ENCODE data around the gene FAM107A.

The FAM107A gene

GRCh38 chr3:58559586-58559985 lies 17.6 kb downstream of the FAM107A start:
- Mint-ChIP-seq H3K4me1 (peaks cover 31% of the 10 kb centered on the region), H3K27ac (no peak overlapping the region), H3K36me3 (ENCODE audit: low read depth) (no peaks in the 10 kb centered on the region), H3K27me3 (ENCODE audit: low read depth, poor library complexity) (peaks cover 7% of the 10 kb centered on the region), H3K4me3 (no peak overlapping the region), H3K9me3 (peaks cover 5% of the 10 kb centered on the region)
- TF ChIP-seq CTCF (IDR thresholded peaks at IDR 0.05): no peak
- DNase-seq: no peak

- Mint-ChIP-seq H3K4me3 (no peak overlapping the region), H3K9me3 (peaks cover 21% of the 10 kb centered on the region), H3K27me3 (ENCODE audit: low read depth, poor library complexity) (peaks cover 4% of the 10 kb centered on the region), H3K27ac (peak overlapping the region; percentile 46), H3K36me3 (ENCODE audit: low read depth) (peaks cover 8% of the 10 kb centered on the region), H3K4me1 (peaks cover 31% of the 10 kb centered on the region)
- DNase-seq: no peak
- no peak for TF ChIP-seq CTCF (IDR thresholded peaks at IDR 0.05)
These were observed 19.7 kb downstream of the FAM107A start for GRCh38 chr3:58557491-58557890.

GRCh38 chr3:58556761-58557221 lies 20.4 kb downstream of the FAM107A start:
- peaks cover 12% of the 10 kb centered on the region for H3K36me3 Mint-ChIP-seq (ENCODE audit: low read depth)
- peaks cover 4% of the 10 kb centered on the region for H3K27me3 Mint-ChIP-seq (ENCODE audit: low read depth, poor library complexity)
- H3K27ac Mint-ChIP-seq: peak overlapping the region; percentile 51
- peaks cover 31% of the 10 kb centered on the region for H3K4me1 Mint-ChIP-seq
- H3K4me3 Mint-ChIP-seq: no peak overlapping the region
- H3K9me3 Mint-ChIP-seq: peaks cover 28% of the 10 kb centered on the region
- DNase-seq: no peak
- TF ChIP-seq CTCF (IDR thresholded peaks at IDR 0.05): no peak

GRCh38 chr3:58556001-58556400 lies 21.2 kb downstream of the FAM107A start:
- H3K4me3 Mint-ChIP-seq: no peak overlapping the region
- peaks cover 4% of the 10 kb centered on the region for H3K27me3 Mint-ChIP-seq (ENCODE audit: low read depth, poor library complexity)
- H3K4me1 Mint-ChIP-seq: peaks cover 30% of the 10 kb centered on the region
- H3K9me3 Mint-ChIP-seq: peaks cover 36% of the 10 kb centered on the region
- DNase-seq: no peak
- peaks cover 19% of the 10 kb centered on the region for H3K36me3 Mint-ChIP-seq (ENCODE audit: low read depth)
- no peak for TF ChIP-seq CTCF (IDR thresholded peaks at IDR 0.05)
- H3K27ac Mint-ChIP-seq: peak overlapping the region; percentile 73

- peaks cover 25% of the 10 kb centered on the region for H3K4me1 Mint-ChIP-seq
- peaks cover 4% of the 10 kb centered on the region for H3K27me3 Mint-ChIP-seq (ENCODE audit: low read depth, poor library complexity)
- no peak for DNase-seq
- TF ChIP-seq CTCF (IDR thresholded peaks at IDR 0.05): no peak
- no peak overlapping the region for H3K4me3 Mint-ChIP-seq
- no peak overlapping the region for H3K27ac Mint-ChIP-seq
- peaks cover 19% of the 10 kb centered on the region for H3K36me3 Mint-ChIP-seq (ENCODE audit: low read depth)
- peaks cover 36% of the 10 kb centered on the region for H3K9me3 Mint-ChIP-seq
These were observed 22.0 kb downstream of the FAM107A start for GRCh38 chr3:58555203-58555602.

- no peak overlapping the region for H3K27ac Mint-ChIP-seq
These were observed 24.2 kb downstream of the FAM107A start for GRCh38 chr3:58553003-58553402.

More at GRCh38 chr3:58553003-58553402, 24.2 kb downstream of the FAM107A start:
- peaks cover 43% of the 10 kb centered on the region for H3K9me3 Mint-ChIP-seq
- DNase-seq: no peak
- H3K4me1 Mint-ChIP-seq: peaks cover 25% of the 10 kb centered on the region
- peaks cover 4% of the 10 kb centered on the region for H3K27me3 Mint-ChIP-seq (ENCODE audit: low read depth, poor library complexity)
- no peak for TF ChIP-seq CTCF (IDR thresholded peaks at IDR 0.05)
- H3K36me3 Mint-ChIP-seq (ENCODE audit: low read depth): peaks cover 19% of the 10 kb centered on the region
- H3K4me3 Mint-ChIP-seq: no peak overlapping the region
